Measurements from ENCODE around the gene DMXL1.

- no peak for TF ChIP-seq CTCF (IDR thresholded peaks at IDR 0.05; ENCODE audit: low read length)
- TF ChIP-seq EZH2 (optimal IDR thresholded peaks at IDR 0.05; ENCODE audit: low read depth, low read length) = no peak
These were observed 106.3 kb downstream of the DMXL1 start for GRCh38 chr5:119177226-119177625.
